GM12865 (cell line): ENCODE results near the gene ZNF410.
"Not testable (repeated sequence)": the region's sequence is repeated elsewhere in the genome, so short reads cannot be mapped to it uniquely, and the experiment has no call there.

Experiments used
- DNase-seq: peaks from one replicate; pipeline ENCODE4 v3.0.0; 2010; ENCODE audit warnings: low read depth
- H3K4me3 ChIP-seq: 2 replicates; pipeline ENCODE4 v1.5.1; 2011; ENCODE audit warnings: mild to moderate bottlenecking, low read depth, low read length, control low read depth
- CTCF ChIP-seq: IDR thresholded peaks from 2 replicates; pipeline ENCODE4 v1.5.1; 2011; ENCODE audit warnings: low read length, control low read depth, low read depth, inconsistent platforms; ENCODE audit not compliant: insufficient read depth; ENCODE audit errors: missing control alignments

Gene ZNF410

GRCh38 chr14:73886449-73887317 lies at the start of gene ZNF410:
TSS of gene ZNF410 (plus strand) at chr14:73886859. CDS start at chr14:73892176, 5,317 bp downstream.
- peak within 1 kb of the TSS; percentile 98 for H3K4me3 ChIP-seq
- TF ChIP-seq CTCF: no peak
- peak; percentile 97 for DNase-seq

GRCh38 chr14:73838293-73839034 lies 48.2 kb upstream of the ZNF410 start:
- H3K4me3 ChIP-seq, DNase-seq: not testable (repeated sequence)

- DNase-seq: no peak
- TF ChIP-seq CTCF: no peak
Observed at GRCh38 chr14:73842201-73842600, 44.5 kb upstream of the ZNF410 start.

GRCh38 chr14:73842851-73843250 lies 43.8 kb upstream of the ZNF410 start:
- no peak for DNase-seq
- TF ChIP-seq CTCF: no peak
- H3K4me3 ChIP-seq: no peak overlapping the region

More at GRCh38 chr14:73842201-73842600, 44.5 kb upstream of the ZNF410 start:
- no peak overlapping the region for H3K4me3 ChIP-seq

- no peak for DNase-seq
- TF ChIP-seq CTCF: no peak
- H3K4me3 ChIP-seq: no peak overlapping the region
Observed at GRCh38 chr14:73843296-73843695, 43.4 kb upstream of the ZNF410 start.

GRCh38 chr14:73846947-73847346 lies 39.7 kb upstream of the ZNF410 start:
- DNase-seq: no peak
- no peak overlapping the region for H3K4me3 ChIP-seq
- no peak for TF ChIP-seq CTCF

GRCh38 chr14:73851000-73851399 lies 35.7 kb upstream of the ZNF410 start:
- no peak for TF ChIP-seq CTCF
- H3K4me3 ChIP-seq: peak overlapping the region; percentile 86
- DNase-seq: no peak
